ENCODE results near the gene PTGER2. TPM values are rescaled to one million over a fixed set of nuclear protein-coding genes. Genes with fewer than 3 reads are reported as not detected.

Gene PTGER2
- 1 to 10 TPM in 2 of 4 donors, under 1 TPM in 2; 0.34 to 1.6 (median 1.1) TPM for total RNA-seq
- polyA plus RNA-seq: 0.32 TPM
- long read RNA-seq, donor 1, partial matches to known transcripts: 0 of 3 reads
- long read RNA-seq, donor 1, other reads (novel, unspliced or antisense): 0 of 3 reads
- long read RNA-seq, donor 2, partial matches to known transcripts: 0 of 1 reads
- long read RNA-seq, donor 2, other reads (novel, unspliced or antisense): 0 of 1 reads
- long read RNA-seq, donor 3, transcript PTGER2-201 (2 exons, 2,383 nt): major isoform, 10 of 10 reads
- long read RNA-seq, donor 3, partial matches to known transcripts: 0 of 10 reads
- long read RNA-seq, donor 3, other reads (novel, unspliced or antisense): 0 of 10 reads
- long read RNA-seq, donor 4: 0 reads

- under 1% methylated on average over 73 of the region's 73 CpGs for WGBS
These were observed at the start of gene PTGER2 for GRCh38 chr14:52313903-52314594. Gene PTGER2 (plus strand): TSS chr14:52314312. CDS start chr14:52314549, 237 bp downstream.

GRCh38 chr14:52265253-52265652 lies 48.9 kb upstream of the PTGER2 start:
- H3K9me3 ChIP-seq (ENCODE audit: control insufficient read depth, low read length): no peaks in the 10 kb centered on the region
- H3K27me3 ChIP-seq (ENCODE audit: control insufficient read depth, insufficient read depth): no peaks in the 10 kb centered on the region
- no peak overlapping the region for H3K27ac ChIP-seq (ENCODE audit: low read length)
- peaks cover 4% of the 10 kb centered on the region for H3K4me1 ChIP-seq (ENCODE audit: control insufficient read depth, insufficient read depth, low read length)
- intact Hi-C loops (cut with DNase I): no loop called here
- no peak for DNase-seq
- no peak for ATAC-seq
- 59% methylated on average over 5 of the region's 5 CpGs for WGBS
- H3K4me3 ChIP-seq (ENCODE audit: low read length): no peak overlapping the region

More at GRCh38 chr14:52313903-52314594, at the start of gene PTGER2:
- Histone ChIP-seq H3K4me3 (ENCODE audit: low read length) (peak within 1 kb of the TSS; percentile 14), H3K9me3 (ENCODE audit: control insufficient read depth, low read length) (no peaks in the 10 kb centered on the region), H3K27me3 (ENCODE audit: control insufficient read depth, insufficient read depth) (no peaks in the 10 kb centered on the region), H3K27ac (ENCODE audit: low read length) (no peak within 1 kb of the TSS), H3K4me1 (ENCODE audit: control insufficient read depth, insufficient read depth, low read length) (no peaks in the 10 kb centered on the region)
- ATAC-seq (peak; percentile 91 to 95), DNase-seq (peak; percentile 88 to 94 (median 94))
- intact Hi-C loops (cut with DNase I): loop anchor here in 1 of 4 donors (5.0 kb wide), 1 partner anchor 158 kb away; no protein-coding TSS in a partner anchor

DNA sequence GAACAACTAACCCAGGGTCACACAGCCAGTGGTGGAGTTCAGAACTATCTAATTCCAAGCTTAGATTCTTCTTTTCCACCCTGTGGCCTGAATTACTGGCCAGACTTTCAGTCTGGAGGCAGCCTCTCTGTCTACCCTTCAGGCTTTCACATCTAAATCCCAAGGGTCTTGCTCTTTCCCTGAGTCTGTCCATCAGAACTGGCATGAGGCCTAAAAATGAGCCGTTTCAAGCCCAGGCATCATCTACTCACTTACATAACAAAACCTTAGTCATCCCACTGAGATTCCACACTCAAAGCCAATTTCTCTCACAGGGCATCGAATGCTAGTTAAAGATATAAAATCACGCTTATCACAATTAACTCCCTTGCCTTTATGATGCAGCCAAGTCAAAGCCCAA lies 47.9 kb upstream of the PTGER2 start:
- WGBS: 37% methylated on average over 3 of the region's 3 CpGs
- no peaks in the 10 kb centered on the region for H3K9me3 ChIP-seq (ENCODE audit: control insufficient read depth, low read length)
- intact Hi-C loops (cut with DNase I): no loop called here
- H3K4me3 ChIP-seq (ENCODE audit: low read length): no peak overlapping the region
- H3K27me3 ChIP-seq (ENCODE audit: control insufficient read depth, insufficient read depth): no peaks in the 10 kb centered on the region
- no peak overlapping the region for H3K27ac ChIP-seq (ENCODE audit: low read length)
- H3K4me1 ChIP-seq (ENCODE audit: control insufficient read depth, insufficient read depth, low read length): peaks cover 4% of the 10 kb centered on the region
- peak in 2 of 3 donors; percentile 54 to 68 for DNase-seq
- ATAC-seq: peak; percentile 74 to 76

DNA sequence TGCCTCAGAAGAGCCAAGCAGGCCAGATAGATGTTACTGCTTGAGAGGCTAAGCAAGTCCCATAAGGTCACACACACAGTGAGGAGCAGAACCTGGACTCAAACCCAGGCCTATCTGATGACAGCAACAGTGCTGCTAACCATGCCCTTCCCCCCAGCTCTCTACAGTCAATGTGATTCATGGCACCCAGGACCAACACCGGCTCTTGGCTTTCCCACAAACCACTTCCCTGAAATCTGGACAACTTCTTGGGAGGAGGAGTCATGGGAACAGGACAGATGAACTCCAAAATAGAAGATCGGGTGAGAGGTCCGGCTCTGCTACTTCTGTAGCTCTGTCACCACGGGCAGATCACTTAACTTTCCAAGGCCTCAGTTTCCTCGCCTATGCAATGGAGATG lies 47.3 kb upstream of the PTGER2 start:
- intact Hi-C loops (cut with DNase I): no loop called here
- ATAC-seq: peak; percentile 20 to 23
- WGBS: 64% methylated on average over 5 of the region's 5 CpGs
- Histone ChIP-seq H3K27ac (ENCODE audit: low read length) (no peak overlapping the region), H3K9me3 (ENCODE audit: control insufficient read depth, low read length) (no peaks in the 10 kb centered on the region), H3K4me3 (ENCODE audit: low read length) (no peak overlapping the region), H3K4me1 (ENCODE audit: control insufficient read depth, insufficient read depth, low read length) (peaks cover 4% of the 10 kb centered on the region), H3K27me3 (ENCODE audit: control insufficient read depth, insufficient read depth) (no peaks in the 10 kb centered on the region)
- no peak for DNase-seq

GRCh38 chr14:52267501-52268278 lies 46.4 kb upstream of the PTGER2 start, which contains the start of gene PTGDR:
Gene PTGDR (plus strand): TSS chr14:52267698. CDS start chr14:52267815, 117 bp downstream.
- no peak within 1 kb of the TSS for H3K27ac ChIP-seq (ENCODE audit: low read length)

GRCh38 chr14:52268279-52269061 lies 45.6 kb upstream of the PTGER2 start:
- H3K4me3 ChIP-seq (ENCODE audit: low read length): peak overlapping the region; percentile 29
- no peaks in the 10 kb centered on the region for H3K27me3 ChIP-seq (ENCODE audit: control insufficient read depth, insufficient read depth)
- intact Hi-C loops (cut with DNase I): no loop called here
- no peak overlapping the region for H3K27ac ChIP-seq (ENCODE audit: low read length)
- ATAC-seq: peak; percentile 33 to 39
- no peaks in the 10 kb centered on the region for H3K9me3 ChIP-seq (ENCODE audit: control insufficient read depth, low read length)
- DNase-seq: peak in 2 of 3 donors; percentile 60 to 66
- under 1% methylated on average over 54 of the region's 54 CpGs for WGBS
- H3K4me1 ChIP-seq (ENCODE audit: control insufficient read depth, insufficient read depth, low read length): peaks cover 4% of the 10 kb centered on the region

More at GRCh38 chr14:52267501-52268278, 46.4 kb upstream of the PTGER2 start, which contains the start of gene PTGDR:
- intact Hi-C loops (cut with DNase I): no loop called here
- Histone ChIP-seq H3K4me1 (ENCODE audit: control insufficient read depth, insufficient read depth, low read length) (peaks cover 4% of the 10 kb centered on the region), H3K9me3 (ENCODE audit: control insufficient read depth, low read length) (no peaks in the 10 kb centered on the region), H3K27me3 (ENCODE audit: control insufficient read depth, insufficient read depth) (no peaks in the 10 kb centered on the region), H3K4me3 (ENCODE audit: low read length) (peak within 1 kb of the TSS; percentile 29)
- 1% methylated on average over 63 of the region's 63 CpGs for WGBS
- DNase-seq: peak; percentile 47 to 86 (median 71)
- peak; percentile 76 to 78 for ATAC-seq

DNA sequence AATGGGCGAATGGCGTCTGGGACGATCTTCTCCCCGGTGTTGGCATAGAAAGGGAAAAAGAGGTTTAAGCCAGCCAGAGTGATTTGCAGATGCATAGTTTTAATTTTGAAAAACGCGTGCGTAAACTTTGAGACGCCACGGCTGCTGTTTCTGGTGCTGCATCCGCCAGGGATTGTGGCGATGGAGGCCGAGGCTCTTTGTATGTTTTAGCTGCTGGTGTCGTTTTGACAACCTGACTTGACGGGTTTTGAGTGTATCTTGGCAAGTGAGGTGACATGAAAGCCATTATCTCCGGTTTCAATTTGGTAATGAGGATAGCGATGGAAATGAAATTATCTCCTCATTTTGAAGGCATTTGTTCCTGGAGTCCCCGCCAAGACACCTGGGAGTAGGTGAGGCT lies 45.0 kb upstream of the PTGER2 start:
- Histone ChIP-seq H3K27me3 (ENCODE audit: control insufficient read depth, insufficient read depth) (no peaks in the 10 kb centered on the region), H3K4me1 (ENCODE audit: control insufficient read depth, insufficient read depth, low read length) (peaks cover 4% of the 10 kb centered on the region), H3K4me3 (ENCODE audit: low read length) (peak overlapping the region; percentile 29), H3K27ac (ENCODE audit: low read length) (no peak overlapping the region), H3K9me3 (ENCODE audit: control insufficient read depth, low read length) (no peaks in the 10 kb centered on the region)
- no peak for ATAC-seq
- DNase-seq: no peak
- intact Hi-C loops (cut with DNase I): no loop called here
- WGBS: 24% methylated on average over 17 of the region's 17 CpGs

DNA sequence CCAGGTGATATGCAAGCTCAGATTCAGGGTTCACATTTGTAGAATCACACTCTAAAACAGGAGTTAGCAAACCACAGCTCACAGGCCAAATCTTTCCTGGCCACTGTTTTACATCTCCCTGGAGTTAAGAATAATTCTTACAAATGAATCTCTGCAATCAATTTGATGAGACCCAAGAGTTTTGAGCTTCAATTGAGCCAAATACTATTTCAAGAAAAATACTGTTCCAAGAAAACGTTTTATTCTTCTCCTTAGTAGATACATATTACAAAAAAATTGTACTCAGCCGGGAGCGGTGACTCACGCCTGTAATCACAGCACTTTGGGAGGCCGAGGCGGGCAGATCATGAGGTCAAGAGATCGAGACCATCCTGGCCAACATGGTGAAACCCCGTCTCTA lies 44.1 kb upstream of the PTGER2 start:
- Histone ChIP-seq H3K4me3 (ENCODE audit: low read length) (no peak overlapping the region), H3K27me3 (ENCODE audit: control insufficient read depth, insufficient read depth) (no peaks in the 10 kb centered on the region), H3K9me3 (ENCODE audit: control insufficient read depth, low read length) (no peaks in the 10 kb centered on the region), H3K4me1 (ENCODE audit: control insufficient read depth, insufficient read depth, low read length) (peaks cover 4% of the 10 kb centered on the region), H3K27ac (ENCODE audit: low read length) (no peak overlapping the region)
- DNase-seq (peak in 1 of 3 donors; percentile 60), ATAC-seq (peak in 1 of 2 donors; percentile 14)
- intact Hi-C loops (cut with DNase I): no loop called here
- WGBS: 59% methylated on average over 8 of the region's 8 CpGs

DNA sequence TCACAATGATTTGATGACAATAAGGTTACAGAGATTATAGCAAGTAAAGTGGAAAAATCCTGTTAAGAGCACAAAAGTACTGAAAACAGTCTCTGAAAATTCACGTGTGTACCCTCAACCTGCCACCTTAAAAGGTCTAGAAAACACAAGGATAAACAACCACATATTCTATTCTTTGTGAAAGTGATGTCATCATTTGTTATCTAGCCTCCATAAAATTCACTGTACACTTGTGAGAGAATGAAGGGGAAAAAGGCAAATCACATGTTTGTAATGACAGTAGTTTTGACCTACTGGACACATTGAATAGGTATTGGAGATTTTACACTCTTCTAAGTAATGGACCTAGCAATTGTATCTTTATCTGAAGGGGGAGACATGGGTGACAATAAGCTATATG lies 42.6 kb upstream of the PTGER2 start:
- intact Hi-C loops (cut with DNase I): no loop called here
- Histone ChIP-seq H3K4me3 (ENCODE audit: low read length) (no peak overlapping the region), H3K4me1 (ENCODE audit: control insufficient read depth, insufficient read depth, low read length) (peaks cover 4% of the 10 kb centered on the region), H3K27ac (ENCODE audit: low read length) (no peak overlapping the region), H3K9me3 (ENCODE audit: control insufficient read depth, low read length) (no peaks in the 10 kb centered on the region), H3K27me3 (ENCODE audit: control insufficient read depth, insufficient read depth) (no peaks in the 10 kb centered on the region)
- 84% methylated on average over 1 of the region's 1 CpG for WGBS
- ATAC-seq (no peak), DNase-seq (no peak)

- no peak for ATAC-seq
- Histone ChIP-seq H3K4me3 (ENCODE audit: low read length) (no peak overlapping the region), H3K27ac (ENCODE audit: low read length) (no peak overlapping the region), H3K4me1 (ENCODE audit: control insufficient read depth, insufficient read depth, low read length) (no peaks in the 10 kb centered on the region), H3K27me3 (ENCODE audit: control insufficient read depth, insufficient read depth) (no peaks in the 10 kb centered on the region), H3K9me3 (ENCODE audit: control insufficient read depth, low read length) (no peaks in the 10 kb centered on the region)
- no peak for DNase-seq
- intact Hi-C loops (cut with DNase I): no loop called here
- whole genome bisulfite sequencing: 57% methylated on average over 3 of the region's 3 CpGs
These were observed 41.7 kb upstream of the PTGER2 start for GRCh38 chr14:52272375-52272774.
